OCI-LY3 (cell line): ENCODE measurements around the gene CXCL6.

ENCODE experiments used
- EZH2phosphoT487 ChIP-seq: fragments of 200-600 bp; shearing (Covaris generic); IDR thresholded peaks from 2 replicates; pipeline ENCODE4 v1.6.1; 2018; ENCODE audit warnings: antibody characterized with exemption, mixed run types, low read depth
- TF ChIP-seq, protein P1 (sequence below): fragments of 200-600, 300-600 bp; sonication (generic); IDR thresholded peaks from 2 replicates; pipeline ENCODE4 v1.5.1; 2014; ENCODE audit warnings: antibody characterized with exemption, low read length, low read depth

DNA sequence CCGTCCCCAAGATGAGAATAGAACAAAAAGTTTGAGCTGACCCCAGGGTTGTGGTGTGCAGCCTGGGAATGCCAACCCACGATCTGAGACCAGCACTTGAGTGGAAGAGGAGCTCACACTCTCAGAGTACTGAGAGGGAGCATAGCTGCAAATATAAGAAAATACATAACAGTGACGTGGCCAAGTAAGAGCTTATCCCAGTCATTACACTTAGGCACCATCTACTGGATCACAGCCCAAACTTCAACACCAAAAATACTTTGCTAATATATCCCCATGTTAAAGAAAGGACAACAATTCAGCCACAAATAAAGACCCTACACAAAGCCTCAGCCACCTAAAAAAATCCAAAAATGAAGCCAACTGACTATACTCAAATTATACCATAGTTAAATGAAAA lies 33.3 kb upstream of the CXCL6 start:
- TF ChIP-seq, protein P1, sequence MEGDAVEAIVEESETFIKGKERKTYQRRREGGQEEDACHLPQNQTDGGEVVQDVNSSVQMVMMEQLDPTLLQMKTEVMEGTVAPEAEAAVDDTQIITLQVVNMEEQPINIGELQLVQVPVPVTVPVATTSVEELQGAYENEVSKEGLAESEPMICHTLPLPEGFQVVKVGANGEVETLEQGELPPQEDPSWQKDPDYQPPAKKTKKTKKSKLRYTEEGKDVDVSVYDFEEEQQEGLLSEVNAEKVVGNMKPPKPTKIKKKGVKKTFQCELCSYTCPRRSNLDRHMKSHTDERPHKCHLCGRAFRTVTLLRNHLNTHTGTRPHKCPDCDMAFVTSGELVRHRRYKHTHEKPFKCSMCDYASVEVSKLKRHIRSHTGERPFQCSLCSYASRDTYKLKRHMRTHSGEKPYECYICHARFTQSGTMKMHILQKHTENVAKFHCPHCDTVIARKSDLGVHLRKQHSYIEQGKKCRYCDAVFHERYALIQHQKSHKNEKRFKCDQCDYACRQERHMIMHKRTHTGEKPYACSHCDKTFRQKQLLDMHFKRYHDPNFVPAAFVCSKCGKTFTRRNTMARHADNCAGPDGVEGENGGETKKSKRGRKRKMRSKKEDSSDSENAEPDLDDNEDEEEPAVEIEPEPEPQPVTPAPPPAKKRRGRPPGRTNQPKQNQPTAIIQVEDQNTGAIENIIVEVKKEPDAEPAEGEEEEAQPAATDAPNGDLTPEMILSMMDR, result peak; percentile 13; the same call in 1 of the 2 replicates
- TF ChIP-seq EZH2phosphoT487, result no peak
